ENCODE results near the gene ASAP2. TPM values are rescaled to one million over a fixed set of nuclear protein-coding genes. Genes with fewer than 3 reads are reported as not detected.
"Not testable (repeated sequence)": the region's sequence is repeated elsewhere in the genome, so short reads cannot be mapped to it uniquely, and the experiment has no call there.

The ASAP2 gene
- total RNA-seq, 1 experiment from 2014 or later = 60.3 TPM

DNA sequence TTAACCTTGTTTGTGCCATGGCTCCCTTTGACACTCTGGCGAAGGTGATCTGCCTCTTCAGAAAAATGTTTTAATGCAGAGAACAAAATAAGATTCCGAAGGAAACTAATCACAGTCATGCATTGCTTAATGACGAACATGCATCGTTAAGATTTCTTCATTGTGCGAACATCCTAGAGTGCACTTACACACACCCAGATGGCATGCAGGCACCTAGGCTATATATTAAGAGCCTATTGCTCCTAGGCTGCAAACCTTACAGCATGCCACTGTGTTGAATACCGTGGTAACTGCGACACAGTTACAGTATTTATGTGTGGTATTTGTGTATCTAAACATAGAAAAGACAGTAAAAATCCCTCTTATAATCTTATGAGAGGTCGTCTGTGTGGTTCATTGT, 8.3 kb downstream of the ASAP2 start:
- H3K27ac ChIP-seq = no peak overlapping the region
- H3K27me3 ChIP-seq (ENCODE audit: insufficient read depth, low read depth) = no peaks in the 10 kb centered on the region
- intact Hi-C loops (cut with micrococcal nuclease; ENCODE audit: unreplicated experiment) = no loop called here
- no peaks in the 10 kb centered on the region for H3K9me3 ChIP-seq (ENCODE audit: insufficient read depth, low read depth)
- H3K36me3 ChIP-seq (ENCODE audit: low read depth) = peaks cover 19% of the 10 kb centered on the region
- no peak overlapping the region for H3K4me3 ChIP-seq
- peaks cover 29% of the 10 kb centered on the region for H4K20me1 ChIP-seq (ENCODE audit: insufficient read depth)
- H2AFZ ChIP-seq = no peak overlapping the region
- ChIA-PET POLR2A (ENCODE audit: unreplicated experiment) (no interaction called here), CTCF (no interaction called here)
- peaks cover 100% of the 10 kb centered on the region for H3K79me2 ChIP-seq (ENCODE audit: low read depth)
- no peak overlapping the region for H3K4me2 ChIP-seq
- no TSS peak for BruUV-seq (replicated peaks)
- no peak for DNase-seq
- TF ChIP-seq EZH2 (IDR thresholded peaks at IDR 0.05; ENCODE audit: low read depth) = no peak
- TF ChIP-seq, protein P1, sequence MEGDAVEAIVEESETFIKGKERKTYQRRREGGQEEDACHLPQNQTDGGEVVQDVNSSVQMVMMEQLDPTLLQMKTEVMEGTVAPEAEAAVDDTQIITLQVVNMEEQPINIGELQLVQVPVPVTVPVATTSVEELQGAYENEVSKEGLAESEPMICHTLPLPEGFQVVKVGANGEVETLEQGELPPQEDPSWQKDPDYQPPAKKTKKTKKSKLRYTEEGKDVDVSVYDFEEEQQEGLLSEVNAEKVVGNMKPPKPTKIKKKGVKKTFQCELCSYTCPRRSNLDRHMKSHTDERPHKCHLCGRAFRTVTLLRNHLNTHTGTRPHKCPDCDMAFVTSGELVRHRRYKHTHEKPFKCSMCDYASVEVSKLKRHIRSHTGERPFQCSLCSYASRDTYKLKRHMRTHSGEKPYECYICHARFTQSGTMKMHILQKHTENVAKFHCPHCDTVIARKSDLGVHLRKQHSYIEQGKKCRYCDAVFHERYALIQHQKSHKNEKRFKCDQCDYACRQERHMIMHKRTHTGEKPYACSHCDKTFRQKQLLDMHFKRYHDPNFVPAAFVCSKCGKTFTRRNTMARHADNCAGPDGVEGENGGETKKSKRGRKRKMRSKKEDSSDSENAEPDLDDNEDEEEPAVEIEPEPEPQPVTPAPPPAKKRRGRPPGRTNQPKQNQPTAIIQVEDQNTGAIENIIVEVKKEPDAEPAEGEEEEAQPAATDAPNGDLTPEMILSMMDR (conservative IDR thresholded peaks at IDR 0.05) = no peak
- H3K9me2 ChIP-seq (ENCODE audit: insufficient read depth) = no peaks in the 10 kb centered on the region
- peaks cover 33% of the 10 kb centered on the region for H3K4me1 ChIP-seq (replicated peaks; ENCODE audit: insufficient read depth)
- peaks cover 14% of the 10 kb centered on the region for H3F3A ChIP-seq (ENCODE audit: insufficient read depth, low read depth)

DNA sequence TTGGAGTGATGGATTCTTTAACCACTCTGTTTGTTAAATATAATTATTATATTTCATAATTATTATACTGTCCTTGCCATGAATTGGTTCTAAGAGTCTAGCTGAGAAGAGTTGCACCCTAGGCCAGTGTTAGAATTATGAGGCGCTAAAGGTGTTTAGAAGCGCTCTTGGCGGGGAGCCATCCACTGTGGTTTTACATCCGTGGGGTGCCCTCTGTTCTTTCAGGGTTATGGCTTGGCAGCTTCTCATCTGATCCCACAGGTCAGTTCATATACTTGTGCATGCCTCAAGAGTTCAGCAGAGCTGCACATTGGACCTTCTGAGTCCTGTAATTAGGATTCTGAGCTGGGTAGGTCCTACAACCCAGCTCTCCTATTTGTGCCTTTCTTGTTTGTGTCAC, 9.1 kb downstream of the ASAP2 start:
- DNase-seq = no peak
- intact Hi-C loops (cut with micrococcal nuclease; ENCODE audit: unreplicated experiment) = no loop called here
- no peak for TF ChIP-seq EZH2 (IDR thresholded peaks at IDR 0.05; ENCODE audit: low read depth)
- TF ChIP-seq, protein P1 (conservative IDR thresholded peaks at IDR 0.05) = no peak
- H3K27ac ChIP-seq = no peak overlapping the region
- H3K4me1 ChIP-seq (replicated peaks; ENCODE audit: insufficient read depth) = peaks cover 35% of the 10 kb centered on the region
- H3K9me2 ChIP-seq (ENCODE audit: insufficient read depth) = no peaks in the 10 kb centered on the region
- H3K9me3 ChIP-seq (ENCODE audit: insufficient read depth, low read depth) = no peaks in the 10 kb centered on the region
- peaks cover 24% of the 10 kb centered on the region for H3K36me3 ChIP-seq (ENCODE audit: low read depth)
- peaks cover 28% of the 10 kb centered on the region for H4K20me1 ChIP-seq (ENCODE audit: insufficient read depth)
- no peaks in the 10 kb centered on the region for H3K27me3 ChIP-seq (ENCODE audit: insufficient read depth, low read depth)
- CTCF ChIA-PET = interaction anchor here (0.6 to 0.7 kb wide), 2 partner anchors 148 to 525 kb away, joined by 3 to 4 read pairs; no protein-coding TSS in a partner anchor
- H3F3A ChIP-seq (ENCODE audit: insufficient read depth, low read depth) = peaks cover 20% of the 10 kb centered on the region
- peaks cover 100% of the 10 kb centered on the region for H3K79me2 ChIP-seq (ENCODE audit: low read depth)
- no peak overlapping the region for H3K4me3 ChIP-seq
- no peak overlapping the region for H2AFZ ChIP-seq
- no peak overlapping the region for H3K4me2 ChIP-seq
- POLR2A ChIA-PET (ENCODE audit: unreplicated experiment) = no interaction called here
- no TSS peak for BruUV-seq (replicated peaks)

DNA sequence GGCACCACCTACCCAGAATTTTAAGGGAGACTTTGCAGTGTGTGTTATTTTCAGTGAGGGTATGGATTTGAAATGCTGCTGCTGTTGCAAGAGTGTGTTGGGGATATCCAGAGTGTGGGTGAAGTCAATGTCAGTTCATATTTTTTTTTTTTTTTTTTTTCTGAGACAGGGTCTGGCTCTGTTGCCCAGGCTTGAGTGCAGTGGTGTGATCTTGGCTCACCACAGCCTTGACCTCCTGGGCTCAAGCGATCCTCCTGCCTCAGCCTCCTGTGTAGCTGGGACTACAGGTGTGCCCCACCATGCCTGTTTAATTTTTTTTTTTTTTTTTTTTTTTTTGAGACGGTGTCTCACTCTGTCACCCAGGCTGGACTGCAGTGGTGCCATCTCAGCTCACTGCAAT, 9.5 kb downstream of the ASAP2 start:
- BruUV-seq (replicated peaks); DNase-seq; H3K27ac ChIP-seq; H3K9me3 ChIP-seq (ENCODE audit: insufficient read depth, low read depth); H3K9me2 ChIP-seq (ENCODE audit: insufficient read depth); intact Hi-C loops (cut with micrococcal nuclease; ENCODE audit: unreplicated experiment); H3K4me3 ChIP-seq; H3K27me3 ChIP-seq (ENCODE audit: insufficient read depth, low read depth); H2AFZ ChIP-seq; H3K4me2 ChIP-seq; POLR2A ChIA-PET (ENCODE audit: unreplicated experiment): not testable (repeated sequence)
- Histone ChIP-seq H3K79me2 (ENCODE audit: low read depth) (peaks cover 100% of the 10 kb centered on the region), H3F3A (ENCODE audit: insufficient read depth, low read depth) (peaks cover 21% of the 10 kb centered on the region), H3K36me3 (ENCODE audit: low read depth) (peaks cover 24% of the 10 kb centered on the region), H3K4me1 (replicated peaks; ENCODE audit: insufficient read depth) (peaks cover 39% of the 10 kb centered on the region), H4K20me1 (ENCODE audit: insufficient read depth) (peaks cover 28% of the 10 kb centered on the region; the same call in 1 of the 2 replicates)
- CTCF ChIA-PET = interaction anchor here (0.6 to 0.7 kb wide), 2 partner anchors 148 to 524 kb away, joined by 3 to 4 read pairs; no protein-coding TSS in a partner anchor

Data from PC-9 (cell line).